ENCODE results near the gene CLDN22. TPM values are rescaled to one million over a fixed set of nuclear protein-coding genes. Genes with fewer than 3 reads are reported as not detected.

The CLDN22 gene
- total RNA-seq, 1 experiment from 2014 or later: not detected

DNA sequence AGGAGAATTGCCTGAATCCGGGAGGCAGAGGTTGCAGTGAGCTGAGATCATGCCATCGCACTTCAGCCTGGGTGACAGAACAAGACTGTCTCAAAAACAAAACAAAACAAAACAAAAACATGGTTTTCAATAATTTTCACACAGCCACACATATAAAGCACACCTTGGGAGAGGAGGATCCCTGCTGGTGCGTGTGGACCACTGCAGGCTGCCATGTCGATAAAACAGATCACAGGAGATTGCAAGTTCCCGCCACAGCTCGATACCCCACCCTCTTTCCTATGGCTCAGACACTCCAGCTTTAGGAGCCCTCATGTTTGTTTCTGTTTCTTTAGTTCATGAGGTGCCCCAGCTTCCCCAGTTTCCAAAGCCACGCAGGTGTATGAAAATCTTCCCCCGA lies 33.5 kb upstream of the CLDN22 start:
- no TSS peak for BruUV-seq (replicated peaks)
- Histone ChIP-seq H3K9ac (ENCODE audit: low read length) (no peak overlapping the region), H3K4me1 (ENCODE audit: control insufficient read depth in 1 of 2, insufficient read depth in 2 of 2, low read length in 2 of 2) (peaks cover 0 to 11% of the 10 kb centered on the region in 2 experiments; a peak in 1 of 4 replicates), H2AFZ (ENCODE audit: low read depth, low read length, poor library complexity, severe bottlenecking) (no peak overlapping the region), H3K9me2 (ENCODE audit: insufficient read depth) (no peaks in the 10 kb centered on the region), H3K9me3 (ENCODE audit: control insufficient read depth in 1 of 2, insufficient read depth in 1 of 2, low read depth in 1 of 2, low read length in 2 of 2) (no peaks in the 10 kb centered on the region), H3K27me3 (ENCODE audit: insufficient read depth, low read length) (no peaks in the 10 kb centered on the region), H3K79me2 (ENCODE audit: insufficient read depth, low read length) (no peaks in the 10 kb centered on the region), H3K4me2 (ENCODE audit: low read length) (no peak overlapping the region), H3K27ac (ENCODE audit: low read depth, low read length) (no peak overlapping the region), H4K20me1 (ENCODE audit: insufficient read depth) (no peaks in the 10 kb centered on the region), H3K4me3 (replicated peaks in 1 of 2; ENCODE audit: low read depth in 1 of 2, low read length in 2 of 2) (no peak overlapping the region), H3K36me3 (ENCODE audit: control insufficient read depth in 1 of 2, insufficient read depth in 2 of 2, low read length in 2 of 2) (no peaks in the 10 kb centered on the region)
- ATAC-seq: peak; percentile 55; the same call in 1 of the 2 replicates
- intact Hi-C loops (cut with micrococcal nuclease): no loop called here
- RAD21 ChIA-PET (ENCODE audit: low non-redundant PET in 1 of 2, low total read pairs in 2 of 2, uncharacterized antibody in 2 of 2, unreplicated experiment in 2 of 2): interaction anchor here in 1 of 2 experiments (0.6 kb wide), 1 partner anchor 1443 kb away, joined by 3 read pairs; no protein-coding TSS in a partner anchor
- no peak for DNase-seq (ENCODE audit: low read depth, low spot score)
- TF ChIP-seq EZH2 (IDR thresholded peaks at IDR 0.05) (no peak), SP1 (IDR thresholded peaks at IDR 0.05; ENCODE audit: low read depth) (no peak), TCF7L2 (IDR thresholded peaks at IDR 0.05; ENCODE audit: borderline replicate concordance, extremely low read depth, insufficient read depth, insufficient read length) (no peak), JUND (IDR thresholded peaks at IDR 0.05) (no peak), RAD21 (IDR thresholded peaks at IDR 0.05; ENCODE audit: low read depth) (peak; percentile 16; the same call in 1 of the 2 replicates), POLR2AphosphoS5 (IDR thresholded peaks at IDR 0.05; ENCODE audit: low read depth, low read length) (no peak), ELF1 (IDR thresholded peaks at IDR 0.05; ENCODE audit: borderline replicate concordance, low read depth) (no peak), YY1 (IDR thresholded peaks at IDR 0.05; ENCODE audit: extremely low read depth, insufficient replicate concordance, low read depth, low read length) (no peak)
- TF ChIP-seq, protein P1, sequence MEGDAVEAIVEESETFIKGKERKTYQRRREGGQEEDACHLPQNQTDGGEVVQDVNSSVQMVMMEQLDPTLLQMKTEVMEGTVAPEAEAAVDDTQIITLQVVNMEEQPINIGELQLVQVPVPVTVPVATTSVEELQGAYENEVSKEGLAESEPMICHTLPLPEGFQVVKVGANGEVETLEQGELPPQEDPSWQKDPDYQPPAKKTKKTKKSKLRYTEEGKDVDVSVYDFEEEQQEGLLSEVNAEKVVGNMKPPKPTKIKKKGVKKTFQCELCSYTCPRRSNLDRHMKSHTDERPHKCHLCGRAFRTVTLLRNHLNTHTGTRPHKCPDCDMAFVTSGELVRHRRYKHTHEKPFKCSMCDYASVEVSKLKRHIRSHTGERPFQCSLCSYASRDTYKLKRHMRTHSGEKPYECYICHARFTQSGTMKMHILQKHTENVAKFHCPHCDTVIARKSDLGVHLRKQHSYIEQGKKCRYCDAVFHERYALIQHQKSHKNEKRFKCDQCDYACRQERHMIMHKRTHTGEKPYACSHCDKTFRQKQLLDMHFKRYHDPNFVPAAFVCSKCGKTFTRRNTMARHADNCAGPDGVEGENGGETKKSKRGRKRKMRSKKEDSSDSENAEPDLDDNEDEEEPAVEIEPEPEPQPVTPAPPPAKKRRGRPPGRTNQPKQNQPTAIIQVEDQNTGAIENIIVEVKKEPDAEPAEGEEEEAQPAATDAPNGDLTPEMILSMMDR (IDR thresholded peaks at IDR 0.05 in 2 of 3, conservative IDR thresholded peaks at IDR 0.05 in 1 of 3; ENCODE audit: borderline replicate concordance in 1 of 3, insufficient read depth in 1 of 3, low read depth in 2 of 3, low read length in 2 of 3): 0 out of 6 replicates have a peak, but pooled peaks of 2 of the 3 experiments have one; percentile 11 to 17
- CTCF ChIA-PET: no interaction called here
- POLR2A ChIA-PET: no interaction called here
